ENCODE results near the gene IDI2.

DNA sequence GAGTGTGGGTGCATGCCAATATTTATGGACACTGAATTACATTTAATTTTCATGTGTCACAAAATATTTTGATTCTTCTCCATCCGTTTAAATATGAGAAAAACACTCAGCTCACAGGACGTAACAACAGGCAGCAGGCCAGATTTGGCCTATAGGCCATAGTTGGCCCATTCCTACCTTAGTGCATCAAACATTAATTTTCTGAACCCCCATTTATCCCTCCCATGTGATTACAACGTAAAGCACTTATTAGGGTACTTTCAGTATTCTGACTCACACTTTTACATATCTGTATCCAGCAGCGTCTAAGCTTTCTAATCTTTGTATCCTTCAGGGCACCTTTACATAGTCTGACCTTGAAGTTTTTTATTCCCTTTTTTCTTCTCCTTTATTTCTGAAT is 19.3 kb upstream of the IDI2 start:
- TF ChIP-seq, protein P1, sequence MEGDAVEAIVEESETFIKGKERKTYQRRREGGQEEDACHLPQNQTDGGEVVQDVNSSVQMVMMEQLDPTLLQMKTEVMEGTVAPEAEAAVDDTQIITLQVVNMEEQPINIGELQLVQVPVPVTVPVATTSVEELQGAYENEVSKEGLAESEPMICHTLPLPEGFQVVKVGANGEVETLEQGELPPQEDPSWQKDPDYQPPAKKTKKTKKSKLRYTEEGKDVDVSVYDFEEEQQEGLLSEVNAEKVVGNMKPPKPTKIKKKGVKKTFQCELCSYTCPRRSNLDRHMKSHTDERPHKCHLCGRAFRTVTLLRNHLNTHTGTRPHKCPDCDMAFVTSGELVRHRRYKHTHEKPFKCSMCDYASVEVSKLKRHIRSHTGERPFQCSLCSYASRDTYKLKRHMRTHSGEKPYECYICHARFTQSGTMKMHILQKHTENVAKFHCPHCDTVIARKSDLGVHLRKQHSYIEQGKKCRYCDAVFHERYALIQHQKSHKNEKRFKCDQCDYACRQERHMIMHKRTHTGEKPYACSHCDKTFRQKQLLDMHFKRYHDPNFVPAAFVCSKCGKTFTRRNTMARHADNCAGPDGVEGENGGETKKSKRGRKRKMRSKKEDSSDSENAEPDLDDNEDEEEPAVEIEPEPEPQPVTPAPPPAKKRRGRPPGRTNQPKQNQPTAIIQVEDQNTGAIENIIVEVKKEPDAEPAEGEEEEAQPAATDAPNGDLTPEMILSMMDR (CRISPR knock-in tag; IDR thresholded peaks at IDR 0.05) = no peak
- TF ChIP-seq, protein P2, sequence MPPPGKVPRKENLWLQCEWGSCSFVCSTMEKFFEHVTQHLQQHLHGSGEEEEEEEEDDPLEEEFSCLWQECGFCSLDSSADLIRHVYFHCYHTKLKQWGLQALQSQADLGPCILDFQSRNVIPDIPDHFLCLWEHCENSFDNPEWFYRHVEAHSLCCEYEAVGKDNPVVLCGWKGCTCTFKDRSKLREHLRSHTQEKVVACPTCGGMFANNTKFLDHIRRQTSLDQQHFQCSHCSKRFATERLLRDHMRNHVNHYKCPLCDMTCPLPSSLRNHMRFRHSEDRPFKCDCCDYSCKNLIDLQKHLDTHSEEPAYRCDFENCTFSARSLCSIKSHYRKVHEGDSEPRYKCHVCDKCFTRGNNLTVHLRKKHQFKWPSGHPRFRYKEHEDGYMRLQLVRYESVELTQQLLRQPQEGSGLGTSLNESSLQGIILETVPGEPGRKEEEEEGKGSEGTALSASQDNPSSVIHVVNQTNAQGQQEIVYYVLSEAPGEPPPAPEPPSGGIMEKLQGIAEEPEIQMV (CRISPR knock-in tag; IDR thresholded peaks at IDR 0.05; ENCODE audit: low read depth) = no peak
- no peak for TF ChIP-seq RAD21 (CRISPR knock-in tag; IDR thresholded peaks at IDR 0.05)
- TF ChIP-seq ZZZ3 (CRISPR knock-in tag; IDR thresholded peaks at IDR 0.05; ENCODE audit: borderline replicate concordance) = no peak
- TF ChIP-seq ZNF883 (CRISPR knock-in tag; IDR thresholded peaks at IDR 0.05; ENCODE audit: not compliant biosample characterization) = no peak
- TF ChIP-seq, protein P3, sequence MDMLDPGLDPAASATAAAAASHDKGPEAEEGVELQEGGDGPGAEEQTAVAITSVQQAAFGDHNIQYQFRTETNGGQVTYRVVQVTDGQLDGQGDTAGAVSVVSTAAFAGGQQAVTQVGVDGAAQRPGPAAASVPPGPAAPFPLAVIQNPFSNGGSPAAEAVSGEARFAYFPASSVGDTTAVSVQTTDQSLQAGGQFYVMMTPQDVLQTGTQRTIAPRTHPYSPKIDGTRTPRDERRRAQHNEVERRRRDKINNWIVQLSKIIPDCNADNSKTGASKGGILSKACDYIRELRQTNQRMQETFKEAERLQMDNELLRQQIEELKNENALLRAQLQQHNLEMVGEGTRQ (IDR thresholded peaks at IDR 0.05; ENCODE audit: low read depth, low read length) = no peak
- TF ChIP-seq, protein P3 (CRISPR knock-in tag; IDR thresholded peaks at IDR 0.05; ENCODE audit: borderline replicate concordance) = no peak
- no peak for TF ChIP-seq ZNF235 (CRISPR knock-in tag; IDR thresholded peaks at IDR 0.05; ENCODE audit: borderline replicate concordance)
- TF ChIP-seq, protein P4, sequence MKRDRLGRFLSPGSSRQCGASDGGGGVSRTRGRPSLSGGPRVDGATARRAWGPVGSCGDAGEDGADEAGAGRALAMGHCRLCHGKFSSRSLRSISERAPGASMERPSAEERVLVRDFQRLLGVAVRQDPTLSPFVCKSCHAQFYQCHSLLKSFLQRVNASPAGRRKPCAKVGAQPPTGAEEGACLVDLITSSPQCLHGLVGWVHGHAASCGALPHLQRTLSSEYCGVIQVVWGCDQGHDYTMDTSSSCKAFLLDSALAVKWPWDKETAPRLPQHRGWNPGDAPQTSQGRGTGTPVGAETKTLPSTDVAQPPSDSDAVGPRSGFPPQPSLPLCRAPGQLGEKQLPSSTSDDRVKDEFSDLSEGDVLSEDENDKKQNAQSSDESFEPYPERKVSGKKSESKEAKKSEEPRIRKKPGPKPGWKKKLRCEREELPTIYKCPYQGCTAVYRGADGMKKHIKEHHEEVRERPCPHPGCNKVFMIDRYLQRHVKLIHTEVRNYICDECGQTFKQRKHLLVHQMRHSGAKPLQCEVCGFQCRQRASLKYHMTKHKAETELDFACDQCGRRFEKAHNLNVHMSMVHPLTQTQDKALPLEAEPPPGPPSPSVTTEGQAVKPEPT (CRISPR knock-in tag; IDR thresholded peaks at IDR 0.05; ENCODE audit: low read depth) = no peak
- TF ChIP-seq, protein P5, sequence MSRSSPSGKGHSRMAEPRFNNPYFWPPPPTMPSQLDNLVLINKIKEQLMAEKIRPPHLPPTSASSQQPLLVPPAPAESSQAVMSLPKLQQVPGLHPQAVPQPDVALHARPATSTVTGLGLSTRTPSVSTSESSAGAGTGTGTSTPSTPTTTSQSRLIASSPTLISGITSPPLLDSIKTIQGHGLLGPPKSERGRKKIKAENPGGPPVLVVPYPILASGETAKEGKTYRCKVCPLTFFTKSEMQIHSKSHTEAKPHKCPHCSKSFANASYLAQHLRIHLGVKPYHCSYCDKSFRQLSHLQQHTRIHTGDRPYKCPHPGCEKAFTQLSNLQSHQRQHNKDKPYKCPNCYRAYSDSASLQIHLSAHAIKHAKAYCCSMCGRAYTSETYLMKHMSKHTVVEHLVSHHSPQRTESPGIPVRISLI (CRISPR knock-in tag; IDR thresholded peaks at IDR 0.05; ENCODE audit: borderline replicate concordance) = no peak
- no peak for TF ChIP-seq EP300 (IDR thresholded peaks at IDR 0.05; ENCODE audit: low read depth in 2 of 2, low read length in 2 of 2)
- no peak for TF ChIP-seq EP300 (CRISPR knock-in tag; IDR thresholded peaks at IDR 0.05; ENCODE audit: borderline replicate concordance)
